PC-9 (cell line): Measurements from ENCODE around the gene CHI3L1. TPM values are rescaled to one million over a fixed set of nuclear protein-coding genes. Genes with fewer than 3 reads are reported as not detected.

Experiments
- BruUV-seq: library from RNA; stranded (reverse); fragments of 400-500 nt; replicated peaks from 2 replicates; lab custom pipeline; 2021; lab: Mats Ljungman, UMichigan
- CTCF ChIA-PET: fragments of 300-600 bp; sonication (Branson Sonifier 250); formaldehyde crosslinking; loops from one replicate; lab custom pipeline; 2022; ENCODE audit warnings: antibody characterized with exemption; lab: Charles Lee
- POLR2A ChIA-PET: fragments of 300-600 bp; sonication (Branson Sonifier 250); formaldehyde crosslinking; loops from one replicate; lab custom pipeline; 2022; ENCODE audit warnings: antibody characterized with exemption; ENCODE audit not compliant: unreplicated experiment; lab: Charles Lee
- DNase-seq, 2 experiments: peaks; one replicate each; pipeline versions ENCODE4 v3.0.0 to v3.0.0-alpha.2; 2015 to 2022; ENCODE audit warnings: mixed read lengths in 1 of 2
- H2AFZ ChIP-seq: fragments of 200-600 bp; sonication (generic); 2 replicates; pipeline ENCODE4 v1.8.1; 2017; ENCODE audit warnings: antibody characterized with exemption
- H3F3A ChIP-seq: fragments of 200-600 bp; sonication (generic); 2 replicates; pipeline ENCODE4 v1.8.1; 2017; ENCODE audit warnings: antibody characterized with exemption, mild to moderate bottlenecking, low read depth; ENCODE audit not compliant: insufficient read depth
- H3K27ac ChIP-seq: fragments of 200-600 bp; sonication (generic); 2 replicates; pipeline ENCODE4 v1.6.1; 2016; ENCODE audit warnings: mixed run types
- H3K27me3 ChIP-seq: fragments of 200-600 bp; sonication (generic); 2 replicates; pipeline ENCODE4 v1.6.1; 2016; ENCODE audit warnings: low read depth, mixed run types; ENCODE audit not compliant: insufficient read depth
- H3K36me3 ChIP-seq: fragments of 200-600 bp; sonication (generic); 2 replicates; pipeline ENCODE4 v1.6.1; 2016; ENCODE audit warnings: low read depth, mixed run types
- H3K4me1 ChIP-seq: fragments of 200-600 bp; sonication (generic); replicated peaks from 2 replicates; pipeline ENCODE4 v1.6.1; 2016; ENCODE audit warnings: mixed run types; ENCODE audit not compliant: insufficient read depth
- H3K4me2 ChIP-seq: fragments of 200-600 bp; sonication (generic); 2 replicates; pipeline ENCODE4 v1.6.1; 2017; ENCODE audit warnings: mixed run types
- H3K4me3 ChIP-seq: fragments of 200-600 bp; sonication (generic); 2 replicates; pipeline ENCODE4 v1.6.1; 2016; ENCODE audit warnings: mixed run types
- H3K79me2 ChIP-seq: fragments of 200-600 bp; sonication (generic); 2 replicates; pipeline ENCODE4 v1.6.1; 2017; ENCODE audit warnings: low read depth, mixed run types
- H3K9me2 ChIP-seq: fragments of 200-600 bp; sonication (generic); 2 replicates; pipeline ENCODE4 v1.8.1; 2017; ENCODE audit warnings: mild to moderate bottlenecking; ENCODE audit not compliant: insufficient read depth
- H3K9me3 ChIP-seq: fragments of 200-600 bp; sonication (generic); 2 replicates; pipeline ENCODE4 v1.8.1; 2016; ENCODE audit warnings: low read depth; ENCODE audit not compliant: insufficient read depth
- H4K20me1 ChIP-seq: fragments of 200-600 bp; sonication (generic); 2 replicates; pipeline ENCODE4 v1.8.1; 2017; ENCODE audit not compliant: insufficient read depth
- CTCF ChIP-seq: fragments of 200-600 bp; sonication (generic); conservative IDR thresholded peaks from 2 replicates; pipeline ENCODE4 v1.6.1; 2017; ENCODE audit warnings: mixed run types, antibody characterized with exemption, mild to moderate bottlenecking, moderate library complexity
- EZH2 ChIP-seq: fragments of 200-600 bp; sonication (generic); IDR thresholded peaks from 2 replicates; pipeline ENCODE4 v1.8.0; 2017; ENCODE audit warnings: antibody characterized with exemption, low read depth
- intact Hi-C: fragments of 100-400 bp; cut with micrococcal nuclease; formaldehyde crosslinking; loops from one replicate; pipeline ENCODE4 v1.10.0; 2022; ENCODE audit not compliant: unreplicated experiment
- total RNA-seq: library from RNA; stranded (reverse); gene quantifications from 2 replicates; pipeline ENCODE4 v1.2.3, GENCODE V29; 2021

The CHI3L1 gene
- total RNA-seq, 1 experiment from 2014 or later: not detected

GRCh38 chr1:203228670-203229069, 42.2 kb upstream of the CHI3L1 start:
- Histone ChIP-seq H3K36me3 (no peaks in the 10 kb centered on the region), H3K4me2 (no peak overlapping the region), H3K4me1 (no peaks in the 10 kb centered on the region), H3F3A (no peaks in the 10 kb centered on the region), H3K27me3 (peaks cover 88% of the 10 kb centered on the region), H4K20me1 (no peaks in the 10 kb centered on the region), H3K4me3 (no peak overlapping the region), H3K9me2 (no peaks in the 10 kb centered on the region), H3K9me3 (no peaks in the 10 kb centered on the region), H2AFZ (no peak overlapping the region), H3K27ac (no peak overlapping the region), H3K79me2 (no peaks in the 10 kb centered on the region)
- no peak for DNase-seq
- POLR2A ChIA-PET: no interaction called here
- CTCF ChIA-PET: no interaction called here
- no TSS peak for BruUV-seq
- TF ChIP-seq CTCF: no peak
- TF ChIP-seq EZH2: no peak
- intact Hi-C loops: no loop called here

GRCh38 chr1:203227371-203228083, 41.0 kb upstream of the CHI3L1 start:
- no peaks in the 10 kb centered on the region for H3F3A ChIP-seq
- intact Hi-C loops: no loop called here
- no peaks in the 10 kb centered on the region for H3K36me3 ChIP-seq
- ChIA-PET POLR2A (no interaction called here), CTCF (interaction anchor here (0.6 kb wide), 1 partner anchor 109 kb away, joined by 4 read pairs; no protein-coding TSS in a partner anchor)
- no peaks in the 10 kb centered on the region for H3K9me3 ChIP-seq
- no peaks in the 10 kb centered on the region for H3K4me1 ChIP-seq
- no peak overlapping the region for H2AFZ ChIP-seq
- DNase-seq: no peak
- no peak overlapping the region for H3K4me3 ChIP-seq
- no peaks in the 10 kb centered on the region for H4K20me1 ChIP-seq
- TF ChIP-seq EZH2 (no peak), CTCF (no peak)
- no peaks in the 10 kb centered on the region for H3K9me2 ChIP-seq
- no TSS peak for BruUV-seq
- no peaks in the 10 kb centered on the region for H3K79me2 ChIP-seq
- H3K4me2 ChIP-seq: no peak overlapping the region
- peaks cover 92% of the 10 kb centered on the region for H3K27me3 ChIP-seq
- no peak overlapping the region for H3K27ac ChIP-seq

- peaks cover 85% of the 10 kb centered on the region for H3K27me3 ChIP-seq
- no peak for DNase-seq
- H3K27ac ChIP-seq: no peak overlapping the region
- no TSS peak for BruUV-seq
- H4K20me1 ChIP-seq: no peaks in the 10 kb centered on the region
- ChIA-PET CTCF (no interaction called here), POLR2A (no interaction called here)
- H3K4me1 ChIP-seq: no peaks in the 10 kb centered on the region
- no peak overlapping the region for H3K4me3 ChIP-seq
- no peaks in the 10 kb centered on the region for H3F3A ChIP-seq
- intact Hi-C loops: no loop called here
- H3K4me2 ChIP-seq: no peak overlapping the region
- H2AFZ ChIP-seq: no peak overlapping the region
- TF ChIP-seq CTCF: no peak
- TF ChIP-seq EZH2: no peak
- no peaks in the 10 kb centered on the region for H3K36me3 ChIP-seq
- no peaks in the 10 kb centered on the region for H3K9me3 ChIP-seq
- no peaks in the 10 kb centered on the region for H3K79me2 ChIP-seq
- no peaks in the 10 kb centered on the region for H3K9me2 ChIP-seq
These were observed 38.6 kb upstream of the CHI3L1 start for GRCh38 chr1:203225071-203225470.
